Measurements from ENCODE around the gene SGCA. TPM values are rescaled to one million over a fixed set of nuclear protein-coding genes. Genes with fewer than 3 reads are reported as not detected.

The SGCA gene
- total and polyA plus RNA-seq, 2 of the 8 experiments (the other 6 are each of a cell fraction or from before 2014, with no cell fraction given): 0.12 TPM; not detected in 1

GRCh38 chr17:50194140-50194933, 28.5 kb downstream of the SGCA start:
- no peak overlapping the region for H3K18ac ChIP-seq (ENCODE audit: extremely low read depth, low read length)
- H3K14ac ChIP-seq (ENCODE audit: insufficient read length): no peak overlapping the region
- no peaks in the 10 kb centered on the region for H3K23me2 ChIP-seq (ENCODE audit: low read depth, low read length)
- H3K4me3 ChIP-seq (ENCODE audit: extremely low read depth in 1 of 4, insufficient read depth in 2 of 4, low read depth in 3 of 4, low read length in 4 of 4): no peak overlapping the region
- H2AK5ac ChIP-seq (ENCODE audit: low read depth, low read length): no peak overlapping the region
- H2BK15ac ChIP-seq (ENCODE audit: low read length): no peak overlapping the region
- WGBS, 2 experiments (ENCODE audit: extremely low coverage in 1 of 2, insufficient coverage in 1 of 2, insufficient read length in 1 of 2, insufficient replicate concordance in 2 of 2, low coverage in 1 of 2, low lambda C conversion rate in 2 of 2, missing lambda C conversion rate in 1 of 2): 89% methylated on average over 15 of the region's 25 CpGs; no CpG with 5 or more reads in 1 of the 2 experiments
- no peak overlapping the region for H3K4ac ChIP-seq (replicated peaks; ENCODE audit: insufficient read length, low read depth, low read length)
- H4K91ac ChIP-seq (replicated peaks; ENCODE audit: insufficient read length, low read length): no peak overlapping the region
- no peak overlapping the region for H2BK5ac ChIP-seq (ENCODE audit: low read depth, low read length)
- no peak for TF ChIP-seq BACH1 (IDR thresholded peaks at IDR 0.05; ENCODE audit: low read length)
- TF ChIP-seq ASH2L (IDR thresholded peaks at IDR 0.05; ENCODE audit: low read length): no peak
- FAIRE-seq (no peak), DNase-seq (ENCODE audit: low read depth in 1 of 2, low spot score in 2 of 2) (no peak)
- no peak overlapping the region for H4K5ac ChIP-seq (ENCODE audit: insufficient read length, low read depth, low read length)
- no peak overlapping the region for H2BK20ac ChIP-seq (ENCODE audit: low read length)
- ChIA-PET CTCF (ENCODE audit: partially characterized antibody) (interaction anchor here (0.6 to 5.8 kb wide), 4 partner anchors 16 to 80 kb away, joined by 3 to 43 read pairs (median 12); no protein-coding TSS in a partner anchor), POLR2A (ENCODE audit: partially characterized antibody) (interaction anchor here (0.9 kb wide), 1 partner anchor 91 kb away, joined by 3 read pairs; no protein-coding TSS in a partner anchor)
- no peaks in the 10 kb centered on the region for H3K79me1 ChIP-seq (ENCODE audit: low read depth, low read length)
- no peaks in the 10 kb centered on the region for H3K27me3 ChIP-seq (replicated peaks in 1 of 4; ENCODE audit: control insufficient read depth in 3 of 4, extremely low read depth in 1 of 4, insufficient read depth in 3 of 4, low read length in 3 of 4)
- peaks cover 0 to under 1% (median 0%) of the 10 kb centered on the region in 4 experiments; a peak in 1 of 7 replicates for H3K4me1 ChIP-seq (replicated peaks in 1 of 4; ENCODE audit: control insufficient read depth in 3 of 4, insufficient read depth in 4 of 4, low read length in 3 of 4)
- H3K56ac ChIP-seq (replicated peaks; ENCODE audit: insufficient read length, low read depth, low read length): no peak overlapping the region
- H3K9ac ChIP-seq (replicated peaks in 1 of 4; ENCODE audit: extremely low read depth in 1 of 4, low read depth in 3 of 4, low read length in 3 of 4): no peak overlapping the region
- H4K20me1 ChIP-seq (replicated peaks in 1 of 2; ENCODE audit: control insufficient read depth in 1 of 2, insufficient read depth in 2 of 2, low read length in 2 of 2): peaks cover 0 to 6% of the 10 kb centered on the region in 2 experiments
- H3K79me2 ChIP-seq (ENCODE audit: control insufficient read depth in 1 of 2, insufficient read depth in 2 of 2, low read length in 2 of 2): no peaks in the 10 kb centered on the region
- no peak overlapping the region for H4K8ac ChIP-seq (ENCODE audit: extremely low read depth, insufficient read depth, low read length)
- H2BK12ac ChIP-seq (ENCODE audit: low read depth, low read length): no peak overlapping the region
- H3K36me3 ChIP-seq (ENCODE audit: control insufficient read depth in 2 of 4, insufficient read depth in 4 of 4, low read length in 3 of 4): peaks cover 13 to 63% (median 46%) of the 10 kb centered on the region in 4 experiments
- H3K23ac ChIP-seq (ENCODE audit: insufficient read length): no peak overlapping the region
- no peak overlapping the region for H3K27ac ChIP-seq (ENCODE audit: low read depth, low read length)
- no peak overlapping the region for H2BK120ac ChIP-seq (replicated peaks; ENCODE audit: low read depth, low read length)
- no peaks in the 10 kb centered on the region for H3K9me3 ChIP-seq (ENCODE audit: insufficient read depth in 2 of 2, low read depth in 1 of 2, low read length in 1 of 2)
- no peak overlapping the region for H3K4me2 ChIP-seq (ENCODE audit: insufficient read depth in 1 of 2, low read depth in 2 of 2, low read length in 2 of 2)
- H2AFZ ChIP-seq (ENCODE audit: low read length): no peak overlapping the region
